ENCODE results near the gene CYP8B1. TPM values are rescaled to one million over a fixed set of nuclear protein-coding genes. Genes with fewer than 3 reads are reported as not detected.

Gene CYP8B1
- total and polyA plus RNA-seq, 2 of the 13 experiments (the other 11 are each of a cell fraction or from before 2014, with no cell fraction given), result 0.58 to 2.0 TPM

GRCh38 chr3:42855547-42856380, 19.9 kb downstream of the CYP8B1 start (continued):
- no peak for TF ChIP-seq TRIM22 (IDR thresholded peaks at IDR 0.05)
- no peak for TF ChIP-seq ZFP36 (IDR thresholded peaks at IDR 0.05; ENCODE audit: borderline replicate concordance, low read depth, low read length, partially characterized antibody)
- no peak; the same call in 1 of the 2 replicates for TF ChIP-seq MIER3 (CRISPR knock-in tag; IDR thresholded peaks at IDR 0.05; ENCODE audit: borderline replicate concordance)
- TF ChIP-seq PAX8 (CRISPR knock-in tag; IDR thresholded peaks at IDR 0.05; ENCODE audit: borderline replicate concordance), result no peak
- peak; percentile 95 for TF ChIP-seq TARDBP (CRISPR knock-in tag; IDR thresholded peaks at IDR 0.05)
- TF ChIP-seq ZNF234 (CRISPR knock-in tag; conservative IDR thresholded peaks at IDR 0.05), result no peak
- no peak for TF ChIP-seq SETDB1 (CRISPR knock-in tag; IDR thresholded peaks at IDR 0.05; ENCODE audit: borderline replicate concordance)
- no peak for TF ChIP-seq JARID2 (CRISPR knock-in tag; IDR thresholded peaks at IDR 0.05; ENCODE audit: insufficient replicate concordance)
- no peak for TF ChIP-seq ZNF446 (CRISPR knock-in tag; IDR thresholded peaks at IDR 0.05)
- TF ChIP-seq KDM6A (CRISPR knock-in tag; IDR thresholded peaks at IDR 0.05; ENCODE audit: low read depth), result peak; percentile 68; the same call in 1 of the 2 replicates
- TF ChIP-seq SP2 (CRISPR knock-in tag; IDR thresholded peaks at IDR 0.05), result no peak
- TF ChIP-seq USF2 (IDR thresholded peaks at IDR 0.05; ENCODE audit: low read depth, low read length), result no peak
- TF ChIP-seq USF2 (CRISPR knock-in tag; IDR thresholded peaks at IDR 0.05; ENCODE audit: borderline replicate concordance), result peak; percentile 42; the same call in 1 of the 2 replicates
- TF ChIP-seq ZNF83 (CRISPR knock-in tag; IDR thresholded peaks at IDR 0.05; ENCODE audit: borderline replicate concordance), result 0 out of 2 replicates have a peak, but pooled peaks have one; percentile 42
- peak; percentile 5; the same call in 1 of the 2 replicates for TF ChIP-seq HOXD1 (CRISPR knock-in tag; IDR thresholded peaks at IDR 0.05)
- no peak for TF ChIP-seq HNRNPUL1 (IDR thresholded peaks at IDR 0.05; ENCODE audit: low read depth, low read length)
- no peak; the same call in 1 of the 2 replicates for TF ChIP-seq ZNF441 (CRISPR knock-in tag; IDR thresholded peaks at IDR 0.05; ENCODE audit: borderline replicate concordance)
- no peak for TF ChIP-seq GLI4 (CRISPR knock-in tag; IDR thresholded peaks at IDR 0.05; ENCODE audit: borderline replicate concordance)
- no peak for TF ChIP-seq MAZ (IDR thresholded peaks at IDR 0.05; ENCODE audit: borderline replicate concordance, low read depth, low read length)
- peak; percentile 57; the same call in 1 of the 2 replicates for TF ChIP-seq MAZ (CRISPR knock-in tag; IDR thresholded peaks at IDR 0.05; ENCODE audit: low read depth)
- peak; percentile 50; the same call in 1 of the 2 replicates for TF ChIP-seq SRY (CRISPR knock-in tag; IDR thresholded peaks at IDR 0.05)
- no peak for TF ChIP-seq ZBTB10 (CRISPR knock-in tag; IDR thresholded peaks at IDR 0.05; ENCODE audit: borderline replicate concordance)
- no peak for TF ChIP-seq GTF2F1 (IDR thresholded peaks at IDR 0.05; ENCODE audit: low read length)
- TF ChIP-seq PHF21A (CRISPR knock-in tag; IDR thresholded peaks at IDR 0.05), result peak; percentile 94
- no peak for TF ChIP-seq RFX5 (IDR thresholded peaks at IDR 0.05; ENCODE audit: low read depth, low read length)

Data from HepG2 (cell line).